K562 (cell line): ENCODE results near the gene CMBL. TPM values are rescaled to one million over a fixed set of nuclear protein-coding genes. Genes with fewer than 3 reads are reported as not detected.
A peak's percentile ranks its signal among the peaks of the same experiment; 100 is the strongest.

Experiments used
- ATAC-seq: fragments of 200-7000 bp; cut with Tn5 transposase; 3 replicates; pipeline ENCODE4 v1.9.1; 2020; ENCODE audit warnings: moderate library complexity
- BruUV-seq: library from RNA; stranded (reverse); fragments of 400-500 nt; replicated peaks from 2 replicates; lab custom pipeline; 2021; lab: Mats Ljungman, UMichigan
- CTCF ChIA-PET: fragments of 300-600 bp; formaldehyde crosslinking; extraction: SDS; loops from one replicate; lab custom pipeline; 2021; ENCODE audit warnings: low intra/inter-chr PET ratio; lab: Yijun Ruan, JAX
- POLR2A ChIA-PET: fragments of 300-600, 350-650 bp; sonication (Branson Sonifier 250); formaldehyde crosslinking; extraction: SDS; loops from one replicate; lab custom pipeline; 2021; ENCODE audit warnings: antibody characterized with exemption, inconsistent platforms; lab: Yijun Ruan, JAX
- DNase-seq, 4 experiments: peaks; one replicate each; pipeline versions ENCODE4 v3.0.0 to v3.0.0-alpha.2; 2011 to 2018; ENCODE audit warnings: low spot score in 3 of 4, mixed read lengths in 3 of 4; ENCODE audit errors: extremely low read depth in 1 of 4
- FAIRE-seq: peaks from 2 replicates; lab custom pipeline; 2011; peaks lifted over from hg19 to GRCh38; lab: Jason Lieb, UNC
- H2AFZ ChIP-seq: 2 replicates; pipeline ENCODE4 v1.6.0; 2011; ENCODE audit warnings: low read depth, low read length, control low read depth, inconsistent platforms
- H3K27ac ChIP-seq: fragments of 200-600 bp; 3 replicates; pipeline ENCODE4 v1.8.0; 2011; ENCODE audit warnings: low read depth, mild to moderate bottlenecking, control low read depth, inconsistent platforms, low read length, moderate library complexity, mixed read lengths; ENCODE audit errors: extremely low read depth
- H3K27me3 ChIP-seq, 2 experiments: fragments of 300-600 bp in 1 of 2; 2 replicates in 1 of 2; 3 replicates in 1 of 2; pipeline versions ENCODE4 v1.6.0 to v1.8.0; 2011; ENCODE audit warnings: inconsistent platforms in 2 of 2, low read length in 2 of 2, mild to moderate bottlenecking in 1 of 2, mixed read lengths in 1 of 2, moderate library complexity in 1 of 2; ENCODE audit not compliant: control insufficient read depth in 2 of 2, insufficient read depth in 2 of 2
- H3K36me3 ChIP-seq: fragments of 300-600 bp; 3 replicates; pipeline ENCODE4 v1.8.0; 2011; ENCODE audit warnings: mild to moderate bottlenecking, low read length, inconsistent platforms; ENCODE audit not compliant: control insufficient read depth, insufficient read depth
- H3K4me1 ChIP-seq, 2 experiments: fragments of 200-600 bp in 1 of 2; replicated peaks in 1 of 2; 2 replicates in 1 of 2; 3 replicates in 1 of 2; pipeline versions ENCODE4 v1.5.1 to v1.8.0; 2011; ENCODE audit warnings: inconsistent platforms in 2 of 2, low read length in 2 of 2, mild to moderate bottlenecking in 1 of 2, mixed read lengths in 1 of 2, moderate library complexity in 1 of 2; ENCODE audit not compliant: control insufficient read depth in 2 of 2, insufficient read depth in 2 of 2
- H3K4me2 ChIP-seq: 2 replicates; pipeline ENCODE4 v1.6.1; 2011; ENCODE audit warnings: low read length, control low read depth, inconsistent platforms, mixed read lengths; ENCODE audit not compliant: insufficient read depth
- H3K4me3 ChIP-seq: fragments of 200-600 bp; sonication (generic), shearing (Covaris generic); 2 replicates; pipeline ENCODE4 v1.5.1; 2016; ENCODE audit warnings: control low read depth, inconsistent platforms
- H3K79me2 ChIP-seq: fragments of 200-600 bp; 3 replicates; pipeline ENCODE4 v1.8.0; 2011; ENCODE audit warnings: low read length, inconsistent platforms; ENCODE audit not compliant: control insufficient read depth, insufficient read depth
- H3K9ac ChIP-seq, 2 experiments: 2 replicates each; pipeline versions ENCODE4 v1.6.0 to v1.6.1; 2011; ENCODE audit warnings: low read depth in 2 of 2, low read length in 2 of 2, control low read depth in 1 of 2, inconsistent platforms in 1 of 2, mild to moderate bottlenecking in 1 of 2, mixed read lengths in 1 of 2; ENCODE audit not compliant: insufficient read depth in 1 of 2
- H3K9me1 ChIP-seq: one replicate; pipeline ENCODE4 v1.6.0; 2011; ENCODE audit warnings: inconsistent platforms, mild to moderate bottlenecking, low read length, moderate library complexity; ENCODE audit not compliant: control insufficient read depth, insufficient read depth
- H3K9me3 ChIP-seq: replicated peaks from 2 replicates; pipeline ENCODE4 v1.5.1; 2011; ENCODE audit warnings: low read depth, low read length, inconsistent platforms; ENCODE audit not compliant: control insufficient read depth, insufficient read depth
- H4K20me1 ChIP-seq: replicated peaks from 2 replicates; pipeline ENCODE4 v1.6.1; 2011; ENCODE audit warnings: low read length, inconsistent platforms, mixed read lengths; ENCODE audit not compliant: control insufficient read depth, insufficient read depth
- CBFB ChIP-seq: sonication (generic); formaldehyde crosslinking; IDR thresholded peaks from 2 replicates; pipeline ENCODE4 v1.4.0; 2020; ENCODE audit warnings: mild to moderate bottlenecking, missing genetic modification reagents
- CBX8 ChIP-seq: fragments of 200-600 bp; sonication (generic); IDR thresholded peaks from 2 replicates; pipeline ENCODE4 v1.6.1; 2012; ENCODE audit warnings: borderline replicate concordance, mixed run types, low read depth, mild to moderate bottlenecking, moderate library complexity, mixed read lengths, low read length, control low read depth, inconsistent platforms; ENCODE audit not compliant: poor library complexity, severe bottlenecking; ENCODE audit errors: extremely low read depth
- CREBBP ChIP-seq: IDR thresholded peaks from one replicate; pipeline ENCODE4 v1.6.1; 2012; ENCODE audit warnings: low read depth, mild to moderate bottlenecking, control low read depth, inconsistent platforms, low read length
- FOXA1 ChIP-seq: fragments of 450-650 bp; IDR thresholded peaks from 2 replicates; pipeline ENCODE4 v1.6.1; 2016; ENCODE audit warnings: mild to moderate bottlenecking, borderline replicate concordance
- FOXJ3 ChIP-seq: sonication (generic); formaldehyde crosslinking; IDR thresholded peaks from 2 replicates; pipeline ENCODE4 v1.4.0; 2020; ENCODE audit warnings: mild to moderate bottlenecking, missing genetic modification reagents
- GTF3C2 ChIP-seq: IDR thresholded peaks from 3 replicates; pipeline ENCODE4 v1.6.1; 2011; ENCODE audit warnings: borderline replicate concordance, mild to moderate bottlenecking, moderate library complexity; ENCODE audit not compliant: insufficient read length; ENCODE audit errors: extremely low read depth
- IFI16 ChIP-seq: fragments of 250-450 bp; sonication (Bioruptor Pico); IDR thresholded peaks from 2 replicates; pipeline ENCODE4 v2.1.2; 2022; ENCODE audit warnings: mild to moderate bottlenecking, inconsistent platforms
- JUN ChIP-seq, 2 experiments: sonication (generic) in 1 of 2; formaldehyde crosslinking in 1 of 2; IDR thresholded peaks; 2 replicates each; pipeline versions ENCODE4 v1.6.1 to v1.8.0; 2012 to 2022; ENCODE audit warnings: borderline replicate concordance in 2 of 2, mild to moderate bottlenecking in 2 of 2, improper control_type of control experiment in 1 of 2, low read depth in 1 of 2, low read length in 1 of 2, missing genetic modification reagents in 1 of 2
- LARP7 ChIP-seq: fragments of 450-650 bp; IDR thresholded peaks from 2 replicates; pipeline ENCODE4 v1.6.1; 2016
- NFYB ChIP-seq: IDR thresholded peaks from 2 replicates; pipeline ENCODE4 v1.6.1; 2011; ENCODE audit warnings: mild to moderate bottlenecking, moderate library complexity; ENCODE audit not compliant: insufficient read length; ENCODE audit errors: extremely low read depth
- POU5F1 ChIP-seq: fragments of 150-350 bp; IDR thresholded peaks from 2 replicates; pipeline ENCODE4 v1.6.1; 2014; ENCODE audit warnings: borderline replicate concordance, low read length, low read depth, mild to moderate bottlenecking; ENCODE audit not compliant: partially characterized antibody
- SP1 ChIP-seq: sonication (generic); formaldehyde crosslinking; IDR thresholded peaks from 2 replicates; pipeline ENCODE4 v1.8.1; 2022; ENCODE audit warnings: mild to moderate bottlenecking, missing genetic modification reagents
- ZKSCAN1 ChIP-seq: fragments of 150-350 bp; IDR thresholded peaks from 2 replicates; pipeline ENCODE4 v1.6.1; 2016; ENCODE audit warnings: low read depth, low read length
- ZNF384 ChIP-seq: IDR thresholded peaks from 2 replicates; pipeline ENCODE4 v1.6.1; 2012; ENCODE audit warnings: low read depth, low read length, improper control_type of control experiment
- ZNF584 ChIP-seq: fragments of 200-800 bp; sonication (Bioruptor generic); IDR thresholded peaks from 2 replicates; pipeline ENCODE4 v1.6.1; 2016; ENCODE audit warnings: low read depth, mild to moderate bottlenecking, missing genetic modification characterization, missing compliant biosample characterization
- ZNF76 ChIP-seq: fragments of 250-450 bp; sonication (Bioruptor Pico); IDR thresholded peaks from 2 replicates; pipeline ENCODE4 v1.4.0; 2020; ENCODE audit warnings: mild to moderate bottlenecking, moderate library complexity, borderline replicate concordance
- ZNF778 ChIP-seq: fragments of 450-650 bp; formaldehyde crosslinking; IDR thresholded peaks from 2 replicates; pipeline ENCODE4 v1.4.0; 2020; ENCODE audit warnings: mild to moderate bottlenecking, moderate library complexity
- WGBS: fragments of 100-300 bp; shearing (Covaris generic); methylation state at CpG from one replicate; pipeline ENCODE4 v1.1.6; 2016; ENCODE audit warnings: low coverage, mixed read lengths; ENCODE audit not compliant: insufficient coverage; ENCODE audit errors: missing lambda C conversion rate; 5-methylcytosine and 5-hydroxymethylcytosine counted together
- in situ Hi-C: fragments of 300-500 bp; cut with MboI; formaldehyde crosslinking; loops from 4 replicates; pipeline ENCODE4 v1.15.0; 2018; ENCODE audit warnings: inconsistent platforms, mixed read lengths
- intact Hi-C: fragments of 100-400 bp; cut with micrococcal nuclease; formaldehyde crosslinking; loops from 2 replicates; pipeline ENCODE4 v1.14.2; 2022
- polyA plus RNA-seq, 8 experiments: library from polyadenylated mRNA; depleted of rRNA in 4 of 8; stranded (reverse) in 5 of 8; unstranded in 3 of 8; fragments of >200 nt; fragmentation: Nextera tagmentation in 2 of 8; fragmentation: Illumina TruSeq in 1 of 8; extraction: Ambion mirVana in 2 of 8; extraction: Trizol in 1 of 8; gene quantifications; 2 replicates each; pipeline versions ENCODE4 v1.2.1 to v1.2.3, GENCODE V29; 2011 to 2014; ENCODE audit warnings: inconsistent platforms in 1 of 8, missing spikeins in 1 of 8
- total RNA-seq, 7 experiments: library from RNA; depleted of rRNA in 6 of 7; stranded (reverse); fragments of >200 nt in 6 of 7; fragmentation: Illumina TruSeq in 2 of 7; extraction: Trizol in 2 of 7; gene quantifications; 2 replicates each; pipeline versions ENCODE4 v1.2.1 to v1.2.3, GENCODE V29; 2011 to 2021; ENCODE audit warnings: low replicate concordance in 1 of 7

The CMBL gene
- total and polyA plus RNA-seq, 9 of the 15 experiments (the other 6 are each of a cell fraction or from before 2014, with no cell fraction given), result 22.6 to 192 (median 71.1) TPM

DNA sequence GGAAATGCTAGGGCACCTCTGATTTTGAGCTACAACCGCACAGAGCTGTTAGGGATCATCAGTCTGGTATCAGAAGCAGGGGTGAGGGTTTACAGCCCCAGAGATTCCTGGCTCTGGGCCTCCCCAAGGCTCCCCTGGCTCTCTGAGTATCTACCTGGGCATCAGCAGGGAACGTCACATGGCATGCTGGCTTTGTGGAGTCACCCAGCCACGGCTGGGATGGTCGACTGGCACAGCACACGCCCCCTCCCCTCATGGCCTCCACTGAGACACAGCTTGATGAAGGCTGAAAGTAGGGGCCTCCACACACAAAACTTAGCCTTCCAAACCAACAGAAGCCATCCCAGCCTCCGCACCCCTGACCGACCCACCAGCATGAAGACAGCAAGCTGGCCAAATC lies 74.7 kb downstream of the CMBL start (continued):
- TF ChIP-seq CBX8 (no peak), CBFB (CRISPR knock-in tag) (no peak), ZNF76 (CRISPR knock-in tag) (no peak), IFI16 (CRISPR knock-in tag) (no peak), SP1 (CRISPR knock-in tag) (no peak), ZNF778 (CRISPR knock-in tag) (no peak)

- Histone ChIP-seq H3K9ac (peak overlapping the region in 1 of 2 experiments; percentile 40; a peak in 1 of 4 replicates), H3K79me2 (no peaks in the 10 kb centered on the region), H2AFZ (no peak overlapping the region), H3K27me3 (no peaks in the 10 kb centered on the region), H3K4me3 (no peak overlapping the region), H3K9me3 (no peaks in the 10 kb centered on the region), H3K4me1 (peaks cover 0 to 2% of the 10 kb centered on the region in 2 experiments; a peak in 1 of 5 replicates), H3K36me3 (peaks cover 43% of the 10 kb centered on the region), H3K4me2 (no peak overlapping the region), H3K27ac (no peak overlapping the region), H3K9me1 (no peaks in the 10 kb centered on the region), H4K20me1 (0 out of 2 replicates have a peak, but pooled peaks cover 3% of the 10 kb centered on the region)
- CTCF ChIA-PET, result no interaction called here
- FAIRE-seq (no peak), ATAC-seq (no peak), DNase-seq (no peak)
- TF ChIP-seq CREBBP (no peak), JUN (IDR thresholded peaks at IDR 0.05; ENCODE audit: borderline replicate concordance, low read depth, low read length) (no peak), JUN (CRISPR knock-in tag; IDR thresholded peaks at IDR 0.05; ENCODE audit: borderline replicate concordance) (no peak), LARP7 (no peak), NFYB (no peak), GTF3C2 (no peak), POU5F1 (no peak), ZNF584 (CRISPR knock-in tag) (no peak), FOXA1 (no peak), ZNF384 (no peak), ZKSCAN1 (no peak), FOXJ3 (CRISPR knock-in tag) (no peak)
- BruUV-seq, result no TSS peak
- WGBS, result 90% methylated on average over 9 of the region's 9 CpGs
- intact Hi-C loops, result no loop called here
- in situ Hi-C loops, result no loop called here
- POLR2A ChIA-PET, result interaction anchor here (0.7 to 2.1 kb wide), 2 partner anchors 9 to 183 kb away, joined by 3 to 9 read pairs; no protein-coding TSS in a partner anchor
These were observed 75.3 kb downstream of the CMBL start for GRCh38 chr5:10232386-10232785.
